ENCODE data around the gene RIN1.

DNA sequence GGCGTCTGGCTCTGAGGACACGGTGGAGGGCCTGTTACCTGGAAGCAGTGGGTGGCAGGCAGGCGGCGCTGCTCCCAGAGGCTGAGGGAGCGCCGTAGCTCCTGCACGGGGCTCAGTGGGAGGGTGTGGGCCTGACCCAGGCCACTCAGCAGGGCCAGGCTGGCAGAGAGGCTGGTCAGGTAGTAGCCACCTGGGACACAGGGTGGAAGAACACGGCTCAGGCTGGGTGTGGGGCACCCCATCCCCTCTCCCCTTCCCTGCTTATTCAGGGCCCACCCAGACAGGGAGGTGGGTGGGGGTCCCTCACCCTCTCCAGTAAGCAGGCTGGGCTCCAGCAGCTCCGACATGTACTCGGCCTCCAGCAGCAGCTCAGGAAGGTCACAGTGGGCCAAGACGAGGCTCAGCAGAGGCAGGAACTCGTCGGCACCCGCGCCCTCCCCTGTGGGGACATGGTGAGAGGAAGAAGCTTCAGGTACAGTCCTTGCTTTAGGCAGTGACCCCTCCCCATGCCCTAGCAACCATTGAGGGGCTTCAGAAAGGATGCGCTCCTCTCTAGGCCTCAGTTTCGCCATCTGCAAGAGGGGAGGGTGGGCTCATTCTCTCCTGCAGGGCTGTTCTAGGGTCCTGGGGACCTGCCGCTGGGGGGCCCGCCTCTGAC, 2.9 kb downstream of the RIN1 start:
- TF ChIP-seq, protein P1, sequence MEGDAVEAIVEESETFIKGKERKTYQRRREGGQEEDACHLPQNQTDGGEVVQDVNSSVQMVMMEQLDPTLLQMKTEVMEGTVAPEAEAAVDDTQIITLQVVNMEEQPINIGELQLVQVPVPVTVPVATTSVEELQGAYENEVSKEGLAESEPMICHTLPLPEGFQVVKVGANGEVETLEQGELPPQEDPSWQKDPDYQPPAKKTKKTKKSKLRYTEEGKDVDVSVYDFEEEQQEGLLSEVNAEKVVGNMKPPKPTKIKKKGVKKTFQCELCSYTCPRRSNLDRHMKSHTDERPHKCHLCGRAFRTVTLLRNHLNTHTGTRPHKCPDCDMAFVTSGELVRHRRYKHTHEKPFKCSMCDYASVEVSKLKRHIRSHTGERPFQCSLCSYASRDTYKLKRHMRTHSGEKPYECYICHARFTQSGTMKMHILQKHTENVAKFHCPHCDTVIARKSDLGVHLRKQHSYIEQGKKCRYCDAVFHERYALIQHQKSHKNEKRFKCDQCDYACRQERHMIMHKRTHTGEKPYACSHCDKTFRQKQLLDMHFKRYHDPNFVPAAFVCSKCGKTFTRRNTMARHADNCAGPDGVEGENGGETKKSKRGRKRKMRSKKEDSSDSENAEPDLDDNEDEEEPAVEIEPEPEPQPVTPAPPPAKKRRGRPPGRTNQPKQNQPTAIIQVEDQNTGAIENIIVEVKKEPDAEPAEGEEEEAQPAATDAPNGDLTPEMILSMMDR (IDR thresholded peaks at IDR 0.05) = no peak
- TF ChIP-seq POLR2A (IDR thresholded peaks at IDR 0.05) = no peak
